T follicular helper cell (primary cell): ENCODE results near the gene RNF212.
"Not testable (repeated sequence)": the region's sequence is repeated elsewhere in the genome, so short reads cannot be mapped to it uniquely, and the experiment has no call there.

Source experiments
- DNase-seq: peaks from one replicate; pipeline ENCODE4 v3.0.0-alpha.2; 2020; ENCODE audit warnings: low read depth

RNF212 gene

GRCh38 chr4:1065732-1066131, 47.6 kb downstream of the RNF212 start:
- DNase-seq: no peak

- DNase-seq: no peak
Measured at GRCh38 chr4:1062419-1062818, 50.9 kb downstream of the RNF212 start.

- no peak for DNase-seq
Measured at GRCh38 chr4:1061760-1062159, 51.6 kb downstream of the RNF212 start.

- no peak for DNase-seq
Measured at GRCh38 chr4:1061056-1061700, 52.2 kb downstream of the RNF212 start.

GRCh38 chr4:1060621-1061020, 52.7 kb downstream of the RNF212 start:
- no peak for DNase-seq

- DNase-seq: no peak
Measured at GRCh38 chr4:1060121-1060520, 53.2 kb downstream of the RNF212 start.

- DNase-seq: no peak
Measured at GRCh38 chr4:1058997-1059665, 54.2 kb downstream of the RNF212 start.

GRCh38 chr4:1058198-1058996, 55.0 kb downstream of the RNF212 start:
- no peak for DNase-seq

- no peak for DNase-seq
Measured at GRCh38 chr4:1057403-1057745, 56.0 kb downstream of the RNF212 start.

GRCh38 chr4:1056671-1057402, 56.5 kb downstream of the RNF212 start:
- no peak for DNase-seq

GRCh38 chr4:1055721-1056590, 57.4 kb downstream of the RNF212 start:
- DNase-seq: peak; percentile 74

- DNase-seq: not testable (repeated sequence)
Measured at GRCh38 chr4:1055243-1055701, 58.1 kb downstream of the RNF212 start.

GRCh38 chr4:1054696-1055242, 58.6 kb downstream of the RNF212 start:
- not testable (repeated sequence) for DNase-seq

GRCh38 chr4:1053891-1054290, 59.5 kb downstream of the RNF212 start:
- not testable (repeated sequence) for DNase-seq

GRCh38 chr4:1053080-1053661, 60.2 kb downstream of the RNF212 start:
- DNase-seq: no peak

- DNase-seq: no peak
Measured at GRCh38 chr4:1052231-1052671, 61.1 kb downstream of the RNF212 start.

GRCh38 chr4:1051472-1051871, 61.9 kb downstream of the RNF212 start:
- no peak for DNase-seq

GRCh38 chr4:1050486-1051213, 62.7 kb downstream of the RNF212 start:
- no peak for DNase-seq

GRCh38 chr4:1049591-1049905, 63.8 kb downstream of the RNF212 start:
- DNase-seq: no peak
